Measurements from ENCODE around the gene CTNND2.

GRCh38 chr5:11045411-11045810 lies 858.8 kb downstream of the CTNND2 start:
- no peak for TF ChIP-seq POLR2A (IDR thresholded peaks at IDR 0.05)
- TF ChIP-seq CTCF (IDR thresholded peaks at IDR 0.05), result no peak

Data from Peyer's patch (tissue), 4 donors.